Retina (tissue), 1 donor: ENCODE data around the gene ADAMTS9.

Experiments
- DNase-seq: peaks from one replicate; pipeline ENCODE4 v3.0.0-alpha.2; 2016

The ADAMTS9 gene

GRCh38 chr3:64484289-64484992 lies 203.4 kb downstream of the ADAMTS9 start:
- peak; percentile 80 for DNase-seq

GRCh38 chr3:64483467-64483866 lies 204.3 kb downstream of the ADAMTS9 start:
- DNase-seq: no peak

GRCh38 chr3:64475037-64475436 lies 212.8 kb downstream of the ADAMTS9 start:
- DNase-seq: no peak

- DNase-seq: no peak
Measured at GRCh38 chr3:64473466-64473865, 214.3 kb downstream of the ADAMTS9 start.

GRCh38 chr3:64470436-64470835 lies 217.4 kb downstream of the ADAMTS9 start:
- DNase-seq: no peak

GRCh38 chr3:64467255-64467944 lies 220.4 kb downstream of the ADAMTS9 start:
- DNase-seq: no peak
